Mammary epithelial cell (primary cell): Measurements from ENCODE around the gene HCRT.

Experiments
- CTCF ChIP-seq, 2 donors: IDR thresholded peaks in 1 of 2; conservative IDR thresholded peaks in 1 of 2; 2 replicates each; pipeline ENCODE4 v1.5.1; 2011 to 2012; ENCODE audit warnings: inconsistent platforms in 2 of 2, low read length in 2 of 2, mild to moderate bottlenecking in 2 of 2, control low read depth in 1 of 2, low read depth in 1 of 2; ENCODE audit not compliant: insufficient read depth in 1 of 2; ENCODE audit errors: extremely low read depth in 1 of 2
- EZH2 ChIP-seq: IDR thresholded peaks from 2 replicates; pipeline ENCODE4 v1.6.1; 2012; ENCODE audit warnings: low read length, inconsistent platforms, borderline replicate concordance

- TF ChIP-seq EZH2, result no peak
- TF ChIP-seq CTCF (conservative IDR thresholded peaks at IDR 0.05 in 1 of 2, IDR thresholded peaks at IDR 0.05 in 1 of 2; ENCODE audit: extremely low read depth in 1 of 2, insufficient read depth in 1 of 2, low read depth in 1 of 2, low read length in 2 of 2), result no peak
These were observed 19.0 kb downstream of the HCRT start for GRCh38 chr17:42166196-42166763.
